Measurements from ENCODE around the gene KCNB1. TPM values are rescaled to one million over a fixed set of nuclear protein-coding genes. Genes with fewer than 3 reads are reported as not detected.

Gene KCNB1
- total RNA-seq, 1 experiment from 2014 or later, result 0.09 TPM

DNA sequence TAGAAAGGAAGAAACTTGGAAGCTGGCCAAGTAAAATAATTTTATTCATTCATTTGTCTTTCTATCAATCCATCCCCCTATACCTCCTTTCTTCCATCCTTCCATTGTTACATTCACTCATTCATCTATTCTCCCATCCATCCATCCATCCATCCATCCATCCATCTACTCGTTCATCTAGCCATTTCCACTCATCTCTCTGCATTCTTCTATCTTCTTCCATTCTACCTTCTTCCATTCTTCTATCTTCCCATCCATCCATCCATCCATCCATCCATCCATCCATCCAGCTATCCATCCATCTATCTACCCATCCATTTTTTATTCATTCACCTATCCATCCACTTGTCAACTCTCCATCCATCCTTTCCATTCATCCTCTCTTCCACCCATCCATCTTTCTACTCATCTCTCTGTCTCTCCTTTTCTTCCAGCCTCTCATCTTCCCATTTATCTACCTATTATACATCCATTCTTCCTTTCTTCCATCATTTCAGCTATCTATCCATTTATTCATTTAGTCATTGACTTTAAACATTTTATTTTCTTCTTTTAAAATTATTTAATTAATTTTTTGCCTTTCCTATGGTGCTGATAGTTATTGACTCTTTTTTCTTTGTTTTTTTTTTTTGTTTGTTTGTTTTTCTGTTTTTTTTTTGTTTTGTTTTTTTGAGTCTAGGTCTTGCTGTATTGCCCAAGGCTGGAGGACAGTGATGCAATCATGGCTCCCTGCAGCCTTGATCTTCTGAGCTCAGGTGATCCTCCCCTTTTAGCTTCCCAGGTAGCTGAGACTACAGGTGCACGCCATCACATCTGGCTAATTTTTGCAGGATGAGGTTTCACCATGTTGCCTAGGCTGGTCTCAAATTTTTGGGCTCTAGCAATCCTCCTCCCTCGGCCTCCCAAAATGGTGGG is 151.5 kb downstream of the KCNB1 start:
- no TSS peak for BruUV-seq (replicated peaks)
- Histone ChIP-seq H3K36me3 (ENCODE audit: control insufficient read depth, insufficient read depth, low read length) (no peaks in the 10 kb centered on the region), H3K27me3 (replicated peaks; ENCODE audit: control insufficient read depth, insufficient read depth, low read length) (peaks cover 4% of the 10 kb centered on the region; the same call in 1 of the 2 replicates), H3K9me3 (no peaks in the 10 kb centered on the region), H3K4me3 (ENCODE audit: low read depth, low read length) (no peak overlapping the region), H3K4me1 (no peaks in the 10 kb centered on the region)
- CTCF ChIA-PET, result interaction anchor here (0.7 to 3.0 kb wide), 6 partner anchors 10 to 280 kb away, joined by 3 to 10 read pairs (median 4); no protein-coding TSS in a partner anchor
- no peaks in the 10 kb centered on the region for H3K36me3 Mint-ChIP-seq (ENCODE audit: insufficient read depth, unreplicated experiment)
- POLR2A ChIA-PET, result interaction anchor here (0.7 to 1.0 kb wide), 2 partner anchors 49 to 277 kb away, joined by 3 read pairs; no protein-coding TSS in a partner anchor
- TF ChIP-seq, protein P1, sequence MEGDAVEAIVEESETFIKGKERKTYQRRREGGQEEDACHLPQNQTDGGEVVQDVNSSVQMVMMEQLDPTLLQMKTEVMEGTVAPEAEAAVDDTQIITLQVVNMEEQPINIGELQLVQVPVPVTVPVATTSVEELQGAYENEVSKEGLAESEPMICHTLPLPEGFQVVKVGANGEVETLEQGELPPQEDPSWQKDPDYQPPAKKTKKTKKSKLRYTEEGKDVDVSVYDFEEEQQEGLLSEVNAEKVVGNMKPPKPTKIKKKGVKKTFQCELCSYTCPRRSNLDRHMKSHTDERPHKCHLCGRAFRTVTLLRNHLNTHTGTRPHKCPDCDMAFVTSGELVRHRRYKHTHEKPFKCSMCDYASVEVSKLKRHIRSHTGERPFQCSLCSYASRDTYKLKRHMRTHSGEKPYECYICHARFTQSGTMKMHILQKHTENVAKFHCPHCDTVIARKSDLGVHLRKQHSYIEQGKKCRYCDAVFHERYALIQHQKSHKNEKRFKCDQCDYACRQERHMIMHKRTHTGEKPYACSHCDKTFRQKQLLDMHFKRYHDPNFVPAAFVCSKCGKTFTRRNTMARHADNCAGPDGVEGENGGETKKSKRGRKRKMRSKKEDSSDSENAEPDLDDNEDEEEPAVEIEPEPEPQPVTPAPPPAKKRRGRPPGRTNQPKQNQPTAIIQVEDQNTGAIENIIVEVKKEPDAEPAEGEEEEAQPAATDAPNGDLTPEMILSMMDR (IDR thresholded peaks at IDR 0.05; ENCODE audit: insufficient read depth in 1 of 2, low read depth in 1 of 2, low read length in 1 of 2, severe bottlenecking in 1 of 2, unreplicated experiment in 1 of 2), result no peak
- no peak overlapping the region for H3K4me3 Mint-ChIP-seq (ENCODE audit: unreplicated experiment)
- H3K9me3 Mint-ChIP-seq (ENCODE audit: unreplicated experiment), result no peaks in the 10 kb centered on the region
- H3K27ac Mint-ChIP-seq (ENCODE audit: unreplicated experiment), result no peak overlapping the region
- H3K27me3 Mint-ChIP-seq (ENCODE audit: insufficient read depth, unreplicated experiment), result peaks cover 28% of the 10 kb centered on the region
- intact Hi-C loops (cut with micrococcal nuclease; ENCODE audit: unreplicated experiment), result loop anchor here (10.0 kb wide), 1 partner anchor 514 kb away; no protein-coding TSS in a partner anchor
- no peak for DNase-seq
- H3K4me1 Mint-ChIP-seq (ENCODE audit: low read depth, unreplicated experiment), result no peaks in the 10 kb centered on the region

DNA sequence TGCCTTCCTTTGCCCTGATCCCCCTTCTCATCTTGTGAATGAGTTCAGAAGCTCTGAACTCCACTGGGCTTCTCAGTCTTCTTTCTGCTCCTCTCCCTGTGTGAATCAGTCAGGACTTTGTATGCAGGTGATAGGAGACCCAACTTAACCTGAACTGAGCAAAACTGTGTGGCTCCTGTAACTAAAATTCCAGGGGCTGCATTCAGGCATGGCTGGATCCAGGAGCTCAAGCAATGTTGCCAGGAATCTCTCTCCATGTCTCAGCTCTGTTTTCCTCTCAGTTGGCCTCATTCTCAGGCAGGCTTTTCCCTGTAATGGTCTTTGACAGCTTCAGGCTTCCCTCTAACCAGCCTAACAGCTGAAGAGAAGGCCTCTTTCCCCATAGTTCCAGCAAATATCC is 153.7 kb downstream of the KCNB1 start:
- H3K36me3 Mint-ChIP-seq (ENCODE audit: insufficient read depth, unreplicated experiment), result no peaks in the 10 kb centered on the region

DNA sequence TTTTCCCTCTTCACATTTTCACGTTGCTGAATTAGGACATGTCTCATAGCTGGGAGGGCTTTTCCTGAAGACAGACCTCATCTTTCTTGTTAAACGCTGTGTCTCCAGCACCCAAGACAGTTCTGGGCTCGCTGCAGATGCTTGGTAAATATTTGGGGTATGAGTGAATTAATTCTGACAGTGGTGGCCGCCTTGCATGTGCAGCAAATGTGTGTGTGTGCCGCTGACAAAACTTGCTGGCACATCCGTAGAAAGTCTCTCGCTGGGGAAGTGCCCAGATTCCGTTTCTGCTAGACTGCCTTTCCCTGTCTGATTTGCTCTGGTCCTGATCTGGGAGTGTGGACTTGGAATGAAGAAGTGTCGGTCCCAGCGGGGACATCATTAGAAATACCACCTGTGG is 156.4 kb downstream of the KCNB1 start:
- BruUV-seq (replicated peaks), result no TSS peak
- Mint-ChIP-seq H3K27me3 (ENCODE audit: insufficient read depth, unreplicated experiment) (peaks cover 27% of the 10 kb centered on the region), H3K27ac (ENCODE audit: unreplicated experiment) (no peak overlapping the region), H3K36me3 (ENCODE audit: insufficient read depth, unreplicated experiment) (no peaks in the 10 kb centered on the region), H3K9me3 (ENCODE audit: unreplicated experiment) (no peaks in the 10 kb centered on the region), H3K4me3 (ENCODE audit: unreplicated experiment) (no peak overlapping the region), H3K4me1 (ENCODE audit: low read depth, unreplicated experiment) (no peaks in the 10 kb centered on the region)
- no peak for DNase-seq
- POLR2A ChIA-PET, result no interaction called here
- no peaks in the 10 kb centered on the region for H3K9me3 ChIP-seq
- no peak overlapping the region for H3K4me3 ChIP-seq (ENCODE audit: low read depth, low read length)
- CTCF ChIA-PET, result interaction anchor here (1.0 kb wide), 1 partner anchor 158 kb away, joined by 4 read pairs; no protein-coding TSS in a partner anchor
- H3K4me1 ChIP-seq, result no peaks in the 10 kb centered on the region
- H3K27me3 ChIP-seq (replicated peaks; ENCODE audit: control insufficient read depth, insufficient read depth, low read length), result peaks cover 5% of the 10 kb centered on the region; the same call in 1 of the 2 replicates
- intact Hi-C loops (cut with micrococcal nuclease; ENCODE audit: unreplicated experiment), result no loop called here
- TF ChIP-seq, protein P1 (IDR thresholded peaks at IDR 0.05; ENCODE audit: insufficient read depth in 1 of 2, low read depth in 1 of 2, low read length in 1 of 2, severe bottlenecking in 1 of 2, unreplicated experiment in 1 of 2), result no peak
- no peaks in the 10 kb centered on the region for H3K36me3 ChIP-seq (ENCODE audit: control insufficient read depth, insufficient read depth, low read length)

More for the DNA sequence above, 153.7 kb downstream of the KCNB1 start:
- Histone ChIP-seq H3K4me1 (no peaks in the 10 kb centered on the region), H3K27me3 (replicated peaks; ENCODE audit: control insufficient read depth, insufficient read depth, low read length) (peaks cover 6% of the 10 kb centered on the region; the same call in 1 of the 2 replicates), H3K9me3 (no peaks in the 10 kb centered on the region), H3K4me3 (ENCODE audit: low read depth, low read length) (no peak overlapping the region), H3K36me3 (ENCODE audit: control insufficient read depth, insufficient read depth, low read length) (no peaks in the 10 kb centered on the region)
- H3K4me1 Mint-ChIP-seq (ENCODE audit: low read depth, unreplicated experiment), result no peaks in the 10 kb centered on the region
- intact Hi-C loops (cut with micrococcal nuclease; ENCODE audit: unreplicated experiment), result no loop called here
- no peaks in the 10 kb centered on the region for H3K9me3 Mint-ChIP-seq (ENCODE audit: unreplicated experiment)
- POLR2A ChIA-PET, result no interaction called here
- no peak overlapping the region for H3K27ac Mint-ChIP-seq (ENCODE audit: unreplicated experiment)
- no TSS peak for BruUV-seq (replicated peaks)
- TF ChIP-seq, protein P1 (IDR thresholded peaks at IDR 0.05; ENCODE audit: insufficient read depth in 1 of 2, low read depth in 1 of 2, low read length in 1 of 2, severe bottlenecking in 1 of 2, unreplicated experiment in 1 of 2), result no peak
- H3K4me3 Mint-ChIP-seq (ENCODE audit: unreplicated experiment), result no peak overlapping the region
- CTCF ChIA-PET, result interaction anchor here (1.0 kb wide), 1 partner anchor 15 kb away, joined by 3 read pairs; no protein-coding TSS in a partner anchor
- peaks cover 37% of the 10 kb centered on the region for H3K27me3 Mint-ChIP-seq (ENCODE audit: insufficient read depth, unreplicated experiment)
- no peak for DNase-seq

Data from Caco-2 (cell line).